HFFc6 (cell line): Measurements from ENCODE around the gene SOCS7. TPM values are rescaled to one million over a fixed set of nuclear protein-coding genes. Genes with fewer than 3 reads are reported as not detected.

Experiments
- DNase-seq: peaks from one replicate; pipeline ENCODE4 v3.0.0-alpha.2; 2018
- H3K27ac Mint-ChIP-seq: 2 replicates; pipeline ENCODE4 v1.8.0; 2020; ENCODE audit warnings: mild to moderate bottlenecking, mixed read lengths
- H3K27me3 Mint-ChIP-seq: 2 replicates; pipeline ENCODE4 v1.8.0; 2021; ENCODE audit warnings: mild to moderate bottlenecking, moderate library complexity, mixed read lengths; ENCODE audit not compliant: insufficient read depth
- H3K36me3 Mint-ChIP-seq: 2 replicates; pipeline ENCODE4 v1.8.0; 2021; ENCODE audit warnings: low read depth, mixed read lengths
- H3K4me1 Mint-ChIP-seq: 2 replicates; pipeline ENCODE4 v1.8.0; 2020; ENCODE audit warnings: low read depth, mixed read lengths
- H3K4me3 Mint-ChIP-seq: 2 replicates; pipeline ENCODE4 v1.8.0; 2020; ENCODE audit warnings: mild to moderate bottlenecking, moderate library complexity, mixed read lengths
- H3K9me3 Mint-ChIP-seq: 2 replicates; pipeline ENCODE4 v1.8.0; 2020; ENCODE audit warnings: mild to moderate bottlenecking, mixed read lengths
- CTCF ChIP-seq: fragments of 200-600 bp; sonication (generic); IDR thresholded peaks from 2 replicates; pipeline ENCODE4 v1.5.0; 2021; ENCODE audit warnings: antibody characterized with exemption, mild to moderate bottlenecking
- total RNA-seq, 6 experiments: library from RNA; stranded (reverse); fragmentation: NEBNext Ultra II Directional; extraction: Animal tissue kit (Norgen Biotek cat#: 25700); gene quantifications; 2 replicates in 1 of 6; 3 replicates in 5 of 6; pipeline ENCODE4 v1.2.3, GENCODE V29; 2021

Gene SOCS7
- total RNA-seq, 6 experiments from 2014 or later: 9.7 to 13.8 (median 11.1) TPM

- Mint-ChIP-seq H3K27ac (peak overlapping the region; percentile 85), H3K9me3 (no peaks in the 10 kb centered on the region), H3K4me3 (peak overlapping the region; percentile 81), H3K36me3 (no peaks in the 10 kb centered on the region), H3K4me1 (peaks cover 14% of the 10 kb centered on the region), H3K27me3 (peaks cover 14% of the 10 kb centered on the region)
- DNase-seq: no peak
- TF ChIP-seq CTCF: no peak
Measured at GRCh38 chr17:38415250-38416194, 63.9 kb downstream of the SOCS7 start.

GRCh38 chr17:38416840-38417209 lies 65.2 kb downstream of the SOCS7 start:
- Mint-ChIP-seq H3K36me3 (no peaks in the 10 kb centered on the region), H3K4me3 (no peak overlapping the region), H3K27ac (no peak overlapping the region), H3K27me3 (peaks cover 15% of the 10 kb centered on the region), H3K4me1 (peaks cover 25% of the 10 kb centered on the region), H3K9me3 (no peaks in the 10 kb centered on the region)
- no peak for TF ChIP-seq CTCF
- no peak for DNase-seq

- H3K4me3 Mint-ChIP-seq: no peak overlapping the region
- no peak for DNase-seq
- H3K27ac Mint-ChIP-seq: no peak overlapping the region
- H3K36me3 Mint-ChIP-seq: no peaks in the 10 kb centered on the region
- H3K9me3 Mint-ChIP-seq: no peaks in the 10 kb centered on the region
- TF ChIP-seq CTCF: no peak
- H3K4me1 Mint-ChIP-seq: peaks cover 26% of the 10 kb centered on the region
- H3K27me3 Mint-ChIP-seq: peaks cover 15% of the 10 kb centered on the region
Measured at GRCh38 chr17:38417210-38417951, 65.7 kb downstream of the SOCS7 start.

DNA sequence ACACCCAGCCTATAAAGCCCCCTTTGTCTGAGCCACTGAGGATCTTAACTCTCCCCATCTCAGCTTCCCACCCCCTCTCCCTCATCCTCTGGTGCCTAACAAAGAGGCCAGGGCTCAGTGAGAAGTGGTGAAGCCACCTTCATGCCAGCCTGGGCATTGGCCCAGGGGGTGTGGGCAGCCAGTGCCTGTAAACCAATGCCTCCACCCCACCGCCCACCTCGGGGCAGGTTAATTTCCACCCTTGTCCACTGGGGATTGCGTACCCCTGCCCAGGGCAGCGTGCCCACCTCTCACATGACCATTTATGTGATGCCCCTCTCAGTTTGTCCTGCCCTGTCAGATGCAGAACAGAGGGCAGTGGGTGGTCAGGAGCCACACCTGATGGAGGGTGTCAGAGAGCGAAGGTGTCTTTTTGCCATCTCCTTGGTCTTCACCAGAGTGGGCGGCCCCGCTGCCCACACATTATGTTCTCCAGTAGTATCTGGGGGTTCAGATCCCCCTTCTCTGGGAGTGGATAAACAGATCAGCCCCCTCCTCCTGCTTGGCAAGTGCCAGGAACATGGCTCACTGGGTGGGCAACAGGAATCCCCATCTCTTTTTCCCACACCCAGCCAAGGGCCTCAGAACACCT lies 66.5 kb downstream of the SOCS7 start:
- no peaks in the 10 kb centered on the region for H3K9me3 Mint-ChIP-seq
- DNase-seq: no peak
- no peaks in the 10 kb centered on the region for H3K36me3 Mint-ChIP-seq
- TF ChIP-seq CTCF: no peak
- H3K27me3 Mint-ChIP-seq: peaks cover 15% of the 10 kb centered on the region
- H3K4me3 Mint-ChIP-seq: no peak overlapping the region
- H3K4me1 Mint-ChIP-seq: peaks cover 26% of the 10 kb centered on the region
- H3K27ac Mint-ChIP-seq: no peak overlapping the region

GRCh38 chr17:38418693-38419507 lies 67.3 kb downstream of the SOCS7 start:
- TF ChIP-seq CTCF: no peak
- DNase-seq: no peak
- H3K27me3 Mint-ChIP-seq: peaks cover 15% of the 10 kb centered on the region

More at GRCh38 chr17:38418693-38419507, 67.3 kb downstream of the SOCS7 start:
- Mint-ChIP-seq H3K36me3 (no peaks in the 10 kb centered on the region), H3K9me3 (no peaks in the 10 kb centered on the region), H3K4me3 (peak overlapping the region; percentile 57; the same call in 1 of the 2 replicates), H3K4me1 (peaks cover 26% of the 10 kb centered on the region), H3K27ac (no peak overlapping the region)
